ENCODE data around the gene ADGRD1. TPM values are rescaled to one million over a fixed set of nuclear protein-coding genes. Genes with fewer than 3 reads are reported as not detected.

Gene ADGRD1
- total RNA-seq, 1 donor from 2014 or later = 1.0 TPM

DNA sequence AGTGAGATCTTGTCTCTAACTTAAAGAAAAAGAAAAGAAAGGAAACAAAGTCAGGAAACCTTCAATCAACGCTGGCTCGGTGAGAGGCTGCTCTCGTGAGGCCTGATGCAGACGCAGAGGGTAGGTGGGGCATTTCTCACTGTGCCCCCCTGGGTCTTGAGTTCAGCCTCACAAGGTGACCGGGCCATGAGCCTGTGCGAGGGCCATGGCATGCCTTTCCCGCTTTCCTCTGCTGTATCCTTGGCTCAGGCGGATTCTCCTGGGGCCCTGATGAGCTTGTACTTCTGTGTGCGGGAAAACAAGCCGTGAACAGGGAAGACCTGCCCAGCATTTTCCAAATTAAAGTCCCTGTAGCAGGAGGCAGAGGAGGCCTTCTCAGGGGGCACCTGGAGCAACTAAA lies 20.2 kb downstream of the ADGRD1 start:
- DNase-seq (ENCODE audit: extremely low spot score, unreplicated experiment) = no peak
- TF ChIP-seq, protein P1, sequence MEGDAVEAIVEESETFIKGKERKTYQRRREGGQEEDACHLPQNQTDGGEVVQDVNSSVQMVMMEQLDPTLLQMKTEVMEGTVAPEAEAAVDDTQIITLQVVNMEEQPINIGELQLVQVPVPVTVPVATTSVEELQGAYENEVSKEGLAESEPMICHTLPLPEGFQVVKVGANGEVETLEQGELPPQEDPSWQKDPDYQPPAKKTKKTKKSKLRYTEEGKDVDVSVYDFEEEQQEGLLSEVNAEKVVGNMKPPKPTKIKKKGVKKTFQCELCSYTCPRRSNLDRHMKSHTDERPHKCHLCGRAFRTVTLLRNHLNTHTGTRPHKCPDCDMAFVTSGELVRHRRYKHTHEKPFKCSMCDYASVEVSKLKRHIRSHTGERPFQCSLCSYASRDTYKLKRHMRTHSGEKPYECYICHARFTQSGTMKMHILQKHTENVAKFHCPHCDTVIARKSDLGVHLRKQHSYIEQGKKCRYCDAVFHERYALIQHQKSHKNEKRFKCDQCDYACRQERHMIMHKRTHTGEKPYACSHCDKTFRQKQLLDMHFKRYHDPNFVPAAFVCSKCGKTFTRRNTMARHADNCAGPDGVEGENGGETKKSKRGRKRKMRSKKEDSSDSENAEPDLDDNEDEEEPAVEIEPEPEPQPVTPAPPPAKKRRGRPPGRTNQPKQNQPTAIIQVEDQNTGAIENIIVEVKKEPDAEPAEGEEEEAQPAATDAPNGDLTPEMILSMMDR (IDR thresholded peaks at IDR 0.05) = no peak
- Mint-ChIP-seq H3K9me3 (ENCODE audit: unreplicated experiment) (no peaks in the 10 kb centered on the region), H3K4me3 (ENCODE audit: unreplicated experiment) (no peak overlapping the region), H3K4me1 (ENCODE audit: unreplicated experiment) (no peaks in the 10 kb centered on the region), H3K27ac (ENCODE audit: unreplicated experiment) (no peak overlapping the region), H3K36me3 (ENCODE audit: unreplicated experiment) (no peaks in the 10 kb centered on the region), H3K27me3 (ENCODE audit: unreplicated experiment) (no peaks in the 10 kb centered on the region)

DNA sequence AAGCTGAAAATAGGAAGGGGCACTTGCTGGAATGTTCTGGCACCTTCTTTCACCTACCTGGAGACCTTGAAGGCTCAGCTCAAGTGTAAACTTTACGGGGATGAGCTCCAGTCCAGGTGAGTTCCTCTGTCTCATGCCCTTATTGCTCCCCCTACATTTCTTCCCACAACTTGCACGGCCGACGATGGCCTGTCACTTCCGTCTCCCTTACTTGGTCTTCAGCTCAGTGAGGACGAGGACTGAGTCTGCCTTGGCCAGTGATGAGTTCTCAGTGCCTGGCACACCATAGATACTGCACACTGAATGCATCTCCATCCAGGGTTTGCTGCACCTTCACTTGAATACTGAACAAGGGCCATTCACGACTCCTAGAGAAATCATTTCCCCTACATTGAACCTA lies 21.4 kb downstream of the ADGRD1 start:
- no peaks in the 10 kb centered on the region for H3K27me3 Mint-ChIP-seq (ENCODE audit: unreplicated experiment)
- DNase-seq (ENCODE audit: extremely low spot score, unreplicated experiment) = no peak
- no peaks in the 10 kb centered on the region for H3K36me3 Mint-ChIP-seq (ENCODE audit: unreplicated experiment)
- no peak overlapping the region for H3K4me3 Mint-ChIP-seq (ENCODE audit: unreplicated experiment)
- TF ChIP-seq, protein P1 (IDR thresholded peaks at IDR 0.05) = no peak
- no peaks in the 10 kb centered on the region for H3K4me1 Mint-ChIP-seq (ENCODE audit: unreplicated experiment)
- H3K27ac Mint-ChIP-seq (ENCODE audit: unreplicated experiment) = no peak overlapping the region
- H3K9me3 Mint-ChIP-seq (ENCODE audit: unreplicated experiment) = no peaks in the 10 kb centered on the region

DNA sequence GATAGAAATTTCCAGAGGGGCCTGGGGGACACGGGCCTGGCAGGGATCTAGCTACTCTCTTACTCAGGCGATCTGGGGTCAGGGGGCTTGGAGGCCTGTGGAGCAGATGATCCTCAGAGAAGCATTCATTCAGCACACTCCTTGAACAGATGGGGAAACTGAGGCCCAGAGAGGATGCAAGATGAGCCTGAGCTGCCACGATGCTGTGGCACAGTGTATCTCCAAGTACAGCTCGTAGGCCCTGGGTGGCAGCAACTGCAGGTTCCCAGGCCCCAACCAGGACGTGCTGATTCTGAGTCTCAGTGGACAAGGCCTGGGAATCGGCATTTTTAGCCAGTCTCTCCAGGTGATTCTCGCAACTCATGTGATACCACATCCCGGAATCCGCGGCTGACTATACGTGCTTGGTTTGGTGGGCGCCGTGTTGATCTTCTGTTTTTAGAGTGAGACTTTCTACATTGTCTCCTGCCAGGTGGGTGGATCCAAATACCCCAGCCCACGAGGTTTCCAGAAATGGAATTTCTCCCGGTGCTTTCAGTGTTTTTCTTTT lies 22.5 kb downstream of the ADGRD1 start:
- H3K36me3 Mint-ChIP-seq (ENCODE audit: unreplicated experiment) = no peaks in the 10 kb centered on the region
- H3K4me1 Mint-ChIP-seq (ENCODE audit: unreplicated experiment) = no peaks in the 10 kb centered on the region
- no peaks in the 10 kb centered on the region for H3K27me3 Mint-ChIP-seq (ENCODE audit: unreplicated experiment)
- no peaks in the 10 kb centered on the region for H3K9me3 Mint-ChIP-seq (ENCODE audit: unreplicated experiment)
- DNase-seq (ENCODE audit: extremely low spot score, unreplicated experiment) = no peak
- TF ChIP-seq, protein P1 (IDR thresholded peaks at IDR 0.05) = no peak
- H3K4me3 Mint-ChIP-seq (ENCODE audit: unreplicated experiment) = no peak overlapping the region
- H3K27ac Mint-ChIP-seq (ENCODE audit: unreplicated experiment) = no peak overlapping the region

DNA sequence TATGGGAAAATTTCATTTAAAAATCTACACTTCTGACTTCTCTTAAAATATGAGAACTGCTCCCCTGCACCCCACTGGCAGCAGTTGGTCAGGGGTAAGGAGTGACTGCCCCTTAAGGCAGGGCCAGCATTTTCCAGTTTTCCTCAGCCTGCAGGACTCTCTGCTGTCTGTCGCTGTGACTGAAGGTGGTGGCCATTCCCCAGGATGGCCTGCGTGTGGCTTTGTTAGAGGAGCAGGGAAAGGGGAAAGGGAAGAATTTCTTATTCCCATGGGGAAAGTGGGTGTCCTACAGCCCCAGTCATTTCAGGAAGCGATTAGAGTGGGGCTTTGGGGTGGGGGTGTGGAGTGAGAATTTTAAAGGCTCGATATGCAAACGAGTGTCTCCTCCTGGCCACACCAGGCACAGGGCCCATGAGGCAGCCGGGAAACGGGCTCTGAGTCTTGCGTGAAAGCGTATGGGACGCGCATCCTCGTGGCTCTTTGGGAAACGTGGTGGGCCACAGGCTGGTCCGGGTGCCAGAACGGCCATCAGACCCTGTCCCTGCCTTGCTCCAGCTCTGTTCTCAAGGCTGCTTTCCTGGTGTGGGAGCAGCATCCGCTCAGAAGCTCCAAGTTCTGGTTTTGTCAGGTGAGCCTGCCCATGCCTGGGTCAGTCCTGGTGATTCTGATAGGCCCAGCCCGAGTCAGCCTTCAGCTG lies 23.5 kb downstream of the ADGRD1 start:
- H3K27ac Mint-ChIP-seq (ENCODE audit: unreplicated experiment) = no peak overlapping the region
- no peaks in the 10 kb centered on the region for H3K36me3 Mint-ChIP-seq (ENCODE audit: unreplicated experiment)
- no peak for DNase-seq (ENCODE audit: extremely low spot score, unreplicated experiment)

DNA sequence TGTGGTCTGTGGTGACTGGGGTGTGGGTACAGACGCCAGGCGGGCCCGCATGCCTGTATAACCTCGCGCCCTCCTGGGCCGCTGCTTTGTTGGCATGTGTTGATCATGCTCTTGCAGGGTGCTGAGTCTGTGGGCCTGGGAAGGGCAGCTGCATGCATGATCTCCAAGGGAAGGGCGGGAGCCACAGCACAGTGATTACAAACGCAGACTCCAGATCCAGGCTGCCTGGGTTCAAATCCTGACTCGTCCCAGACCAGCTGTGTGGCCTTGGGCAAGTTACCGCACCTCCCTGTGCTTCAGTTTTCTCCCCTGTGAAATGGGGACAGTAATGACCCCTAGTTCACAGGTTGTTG lies 24.0 kb downstream of the ADGRD1 start:
- H3K27ac Mint-ChIP-seq (ENCODE audit: unreplicated experiment) = no peak overlapping the region
- TF ChIP-seq, protein P1 (IDR thresholded peaks at IDR 0.05) = no peak
- no peaks in the 10 kb centered on the region for H3K36me3 Mint-ChIP-seq (ENCODE audit: unreplicated experiment)
- H3K27me3 Mint-ChIP-seq (ENCODE audit: unreplicated experiment) = peaks cover 4% of the 10 kb centered on the region
- DNase-seq (ENCODE audit: extremely low spot score, unreplicated experiment) = no peak
- H3K4me3 Mint-ChIP-seq (ENCODE audit: unreplicated experiment) = no peak overlapping the region
- no peaks in the 10 kb centered on the region for H3K4me1 Mint-ChIP-seq (ENCODE audit: unreplicated experiment)
- H3K9me3 Mint-ChIP-seq (ENCODE audit: unreplicated experiment) = no peaks in the 10 kb centered on the region

More for the DNA sequence above, 23.5 kb downstream of the ADGRD1 start:
- no peaks in the 10 kb centered on the region for H3K4me1 Mint-ChIP-seq (ENCODE audit: unreplicated experiment)
- no peaks in the 10 kb centered on the region for H3K9me3 Mint-ChIP-seq (ENCODE audit: unreplicated experiment)
- TF ChIP-seq, protein P1 (IDR thresholded peaks at IDR 0.05) = no peak
- no peak overlapping the region for H3K4me3 Mint-ChIP-seq (ENCODE audit: unreplicated experiment)
- H3K27me3 Mint-ChIP-seq (ENCODE audit: unreplicated experiment) = no peaks in the 10 kb centered on the region

Data from osteocyte (in vitro differentiated cells).